Lower leg skin (tissue), 4 donors: ENCODE measurements around the gene KRT84. TPM values are rescaled to one million over a fixed set of nuclear protein-coding genes. Genes with fewer than 3 reads are reported as not detected.

Experiments
- DNase-seq, 2 donors: peaks; one replicate each; pipeline ENCODE4 v3.0.0-alpha.2; 2019; ENCODE audit warnings: low spot score in 2 of 2
- H3K4me3 ChIP-seq: fragments of 200-600 bp; sonication (generic); 2 replicates; pipeline ENCODE4 v1.5.1; 2017; ENCODE audit warnings: mild to moderate bottlenecking, low read depth; ENCODE audit not compliant: poor library complexity, severe bottlenecking
- POLR2A ChIP-seq, 2 donors: fragments of 450-650 bp; IDR thresholded peaks; one replicate each; pipeline ENCODE4 v1.6.1; 2016 to 2017; ENCODE audit warnings: antibody characterized with exemption in 2 of 2, mild to moderate bottlenecking in 1 of 2, moderate library complexity in 1 of 2
- WGBS, 2 donors: methylation state at CpG; one replicate each; pipeline ENCODE4 v1.1.5; 2018; 5-methylcytosine and 5-hydroxymethylcytosine counted together
- intact Hi-C: fragments of 100-400 bp; cut with DNase I; formaldehyde crosslinking; loops from one replicate; pipeline ENCODE4 v1.15.0; 2023; ENCODE audit warnings: low total_unique reads
- total RNA-seq, 4 donors: library from RNA; depleted of rRNA; stranded (reverse); fragments of >200 nt; gene quantifications; one replicate each; pipeline ENCODE4 v1.1.0, GENCODE V29; 2016
- TF ChIP-seq, protein P1 (sequence below), 3 donors: fragments of 450-650 bp; IDR thresholded peaks; one replicate each; pipeline ENCODE4 v1.5.1; 2016; ENCODE audit warnings: antibody characterized with exemption in 3 of 3, mild to moderate bottlenecking in 3 of 3, moderate library complexity in 2 of 3

KRT84 gene
- total RNA-seq, 4 donors from 2014 or later, result 0.46 to 0.75 TPM; not detected in 2

GRCh38 chr12:52372216-52373154 is 13.0 kb downstream of the KRT84 start:
- DNase-seq, result peak; percentile 89 to 96
- intact Hi-C loops, result loop anchor here (5.0 kb wide), 2 partner anchors 220 to 510 kb away; no protein-coding TSS in a partner anchor

DNA sequence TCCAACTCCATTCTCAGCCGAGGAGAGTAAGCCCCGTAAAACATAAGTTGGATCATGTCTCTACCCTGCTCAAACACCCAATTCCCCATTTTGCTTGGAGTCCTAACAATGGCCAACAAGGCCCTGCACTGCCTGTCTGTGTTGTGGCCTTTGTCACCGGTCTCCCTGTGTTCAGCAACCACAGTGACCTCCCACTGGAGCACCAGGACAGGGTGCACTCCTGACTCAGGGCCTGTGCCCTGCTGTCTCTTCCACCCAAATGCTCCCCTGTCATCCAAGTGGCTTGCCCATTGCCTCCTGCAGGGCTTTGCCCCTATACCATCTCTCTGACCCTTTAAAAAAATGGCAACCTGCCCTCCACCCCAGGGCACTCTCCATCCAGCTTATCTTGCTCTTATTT is 13.7 kb downstream of the KRT84 start:
- 76 to 80% methylated on average over 3 of the region's 3 CpGs for WGBS, 2 donors
- TF ChIP-seq POLR2A (IDR thresholded peaks at IDR 0.05), result no peak
- TF ChIP-seq, protein P1, sequence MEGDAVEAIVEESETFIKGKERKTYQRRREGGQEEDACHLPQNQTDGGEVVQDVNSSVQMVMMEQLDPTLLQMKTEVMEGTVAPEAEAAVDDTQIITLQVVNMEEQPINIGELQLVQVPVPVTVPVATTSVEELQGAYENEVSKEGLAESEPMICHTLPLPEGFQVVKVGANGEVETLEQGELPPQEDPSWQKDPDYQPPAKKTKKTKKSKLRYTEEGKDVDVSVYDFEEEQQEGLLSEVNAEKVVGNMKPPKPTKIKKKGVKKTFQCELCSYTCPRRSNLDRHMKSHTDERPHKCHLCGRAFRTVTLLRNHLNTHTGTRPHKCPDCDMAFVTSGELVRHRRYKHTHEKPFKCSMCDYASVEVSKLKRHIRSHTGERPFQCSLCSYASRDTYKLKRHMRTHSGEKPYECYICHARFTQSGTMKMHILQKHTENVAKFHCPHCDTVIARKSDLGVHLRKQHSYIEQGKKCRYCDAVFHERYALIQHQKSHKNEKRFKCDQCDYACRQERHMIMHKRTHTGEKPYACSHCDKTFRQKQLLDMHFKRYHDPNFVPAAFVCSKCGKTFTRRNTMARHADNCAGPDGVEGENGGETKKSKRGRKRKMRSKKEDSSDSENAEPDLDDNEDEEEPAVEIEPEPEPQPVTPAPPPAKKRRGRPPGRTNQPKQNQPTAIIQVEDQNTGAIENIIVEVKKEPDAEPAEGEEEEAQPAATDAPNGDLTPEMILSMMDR (IDR thresholded peaks at IDR 0.05), result no peak
- DNase-seq, result no peak
- intact Hi-C loops, result loop anchor here (5.0 kb wide), 2 partner anchors 219 to 511 kb away; no protein-coding TSS in a partner anchor
- no peak overlapping the region for H3K4me3 ChIP-seq

More at GRCh38 chr12:52372216-52373154, 13.0 kb downstream of the KRT84 start:
- WGBS, 2 donors, result 39% methylated on average over 9 to 10 of the region's 10 CpGs
- no peak overlapping the region for H3K4me3 ChIP-seq
- TF ChIP-seq, protein P1 (IDR thresholded peaks at IDR 0.05), result no peak
- TF ChIP-seq POLR2A (IDR thresholded peaks at IDR 0.05), result no peak

- 67 to 68% methylated on average over 12 of the region's 12 CpGs for WGBS, 2 donors
- intact Hi-C loops, result loop anchor here (5.0 kb wide), 2 partner anchors 219 to 511 kb away; no protein-coding TSS in a partner anchor
- TF ChIP-seq, protein P1 (IDR thresholded peaks at IDR 0.05), result no peak
- TF ChIP-seq POLR2A (IDR thresholded peaks at IDR 0.05), result no peak
- H3K4me3 ChIP-seq, result no peak overlapping the region
- DNase-seq, result peak; percentile 85 to 95
Measured at GRCh38 chr12:52370926-52371608, 14.4 kb downstream of the KRT84 start.

DNA sequence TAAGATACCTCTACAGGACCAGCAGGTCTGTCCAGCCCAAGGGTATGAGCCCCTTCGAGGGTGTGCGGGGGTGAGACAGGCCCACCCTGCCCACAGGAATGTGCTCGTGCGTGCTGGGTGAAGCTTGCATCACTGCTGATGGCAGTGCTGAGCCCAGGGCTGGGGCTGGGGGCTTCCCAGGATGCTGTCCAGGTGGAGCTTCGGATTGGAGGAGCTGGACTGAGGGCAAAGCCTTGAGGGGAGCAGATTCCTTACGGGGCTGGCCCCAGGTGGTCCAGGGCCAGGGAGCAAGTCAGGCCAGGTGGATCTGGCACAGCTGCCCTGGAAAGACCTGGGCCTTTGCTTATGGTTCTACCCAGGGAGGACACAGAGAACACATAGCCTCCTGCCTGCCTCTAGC is 15.6 kb downstream of the KRT84 start:
- 83 to 84% methylated on average over 2 to 6 of the region's 6 CpGs for WGBS, 2 donors
- H3K4me3 ChIP-seq, result no peak overlapping the region
- TF ChIP-seq, protein P1 (IDR thresholded peaks at IDR 0.05), result no peak
- TF ChIP-seq POLR2A (IDR thresholded peaks at IDR 0.05), result no peak
- intact Hi-C loops, result loop anchor here (5.0 kb wide), 2 partner anchors 218 to 512 kb away; no protein-coding TSS in a partner anchor
- no peak for DNase-seq

GRCh38 chr12:52369211-52369610 is 16.2 kb downstream of the KRT84 start:
- no peak overlapping the region for H3K4me3 ChIP-seq
- intact Hi-C loops, result no loop called here
- DNase-seq, result no peak
- WGBS, 2 donors, result 72 to 87% methylated on average over 3 of the region's 3 CpGs
- TF ChIP-seq, protein P1 (IDR thresholded peaks at IDR 0.05), result no peak
- TF ChIP-seq POLR2A (IDR thresholded peaks at IDR 0.05), result no peak
